WTC11 (cell line): Measurements from ENCODE around the gene OLFM1. TPM values are rescaled to one million over a fixed set of nuclear protein-coding genes. Genes with fewer than 3 reads are reported as not detected.

ENCODE experiments used
- ATAC-seq: fragments of 200-7000 bp; cut with Tn5 transposase; 2 replicates; pipeline ENCODE4 v1.10.0; 2021; ENCODE audit warnings: mild to moderate bottlenecking, moderate library complexity
- CTCF ChIA-PET: fragments of 300-600 bp; sonication (Branson Sonifier 250); formaldehyde crosslinking; loops from one replicate; lab custom pipeline; 2021; ENCODE audit warnings: antibody characterized with exemption; lab: Charles Lee
- POLR2A ChIA-PET: fragments of 350-600 bp; sonication (Branson Sonifier 250); formaldehyde crosslinking; loops from one replicate; lab custom pipeline; 2021; ENCODE audit warnings: antibody characterized with exemption; lab: Charles Lee
- DNase-seq: peaks from one replicate; pipeline ENCODE4 v3.0.0; 2021; ENCODE audit warnings: low spot score
- H3K27ac Mint-ChIP-seq: 2 replicates; pipeline ENCODE4 v1.8.0; 2021; ENCODE audit warnings: mixed read lengths
- H3K27me3 Mint-ChIP-seq: 2 replicates; pipeline ENCODE4 v1.8.0; 2021; ENCODE audit warnings: low read depth, mild to moderate bottlenecking, moderate library complexity, mixed read lengths
- H3K36me3 Mint-ChIP-seq: 2 replicates; pipeline ENCODE4 v1.8.0; 2021; ENCODE audit warnings: mixed read lengths
- H3K4me1 Mint-ChIP-seq: 2 replicates; pipeline ENCODE4 v1.8.0; 2022; ENCODE audit warnings: mixed read lengths
- H3K4me3 Mint-ChIP-seq: 2 replicates; pipeline ENCODE4 v1.8.0; 2021; ENCODE audit warnings: mild to moderate bottlenecking, moderate library complexity, mixed read lengths
- H3K9me3 Mint-ChIP-seq: 2 replicates; pipeline ENCODE4 v1.8.0; 2021; ENCODE audit warnings: mixed read lengths
- ATF1 ChIP-seq: sonication (generic); formaldehyde crosslinking; IDR thresholded peaks from 2 replicates; pipeline ENCODE4 v1.8.1; 2023; ENCODE audit warnings: mild to moderate bottlenecking, moderate library complexity, missing genetic modification reagents
- CREB1 ChIP-seq: sonication (generic); formaldehyde crosslinking; IDR thresholded peaks from 2 replicates; pipeline ENCODE4 v1.8.0; 2023; ENCODE audit warnings: mild to moderate bottlenecking, missing genetic modification reagents
- ESRRA ChIP-seq: sonication (generic); formaldehyde crosslinking; IDR thresholded peaks from 2 replicates; pipeline ENCODE4 v1.8.1; 2022; ENCODE audit warnings: mild to moderate bottlenecking, missing genetic modification reagents, borderline replicate concordance
- FOXK1 ChIP-seq: sonication (generic); formaldehyde crosslinking; IDR thresholded peaks from 2 replicates; pipeline ENCODE4 v1.8.0; 2022; ENCODE audit warnings: mild to moderate bottlenecking, moderate library complexity, missing genetic modification reagents
- FOXP1 ChIP-seq: sonication (generic); formaldehyde crosslinking; IDR thresholded peaks from 2 replicates; pipeline ENCODE4 v1.8.0; 2022; ENCODE audit warnings: missing genetic modification reagents, mild to moderate bottlenecking, moderate library complexity, borderline replicate concordance
- GABPB1 ChIP-seq: sonication (generic); formaldehyde crosslinking; IDR thresholded peaks from 2 replicates; pipeline ENCODE4 v1.8.1; 2023; ENCODE audit warnings: mild to moderate bottlenecking, missing genetic modification reagents
- IRF2 ChIP-seq: sonication (generic); formaldehyde crosslinking; IDR thresholded peaks from 2 replicates; pipeline ENCODE4 v1.8.0; 2022; ENCODE audit warnings: low read depth, missing genetic modification reagents, borderline replicate concordance
- KAT7 ChIP-seq: sonication (generic); formaldehyde crosslinking; IDR thresholded peaks from 2 replicates; pipeline ENCODE4 v1.8.1; 2023; ENCODE audit warnings: missing genetic modification reagents, mild to moderate bottlenecking, borderline replicate concordance
- MAX ChIP-seq: sonication (generic); formaldehyde crosslinking; IDR thresholded peaks from 2 replicates; pipeline ENCODE4 v1.8.0; 2022; ENCODE audit warnings: mild to moderate bottlenecking, missing genetic modification reagents
- MYBL2 ChIP-seq: sonication (generic); formaldehyde crosslinking; IDR thresholded peaks from 2 replicates; pipeline ENCODE4 v1.8.1; 2023; ENCODE audit warnings: mild to moderate bottlenecking, moderate library complexity, missing genetic modification reagents
- NR1H2 ChIP-seq: sonication (generic); formaldehyde crosslinking; IDR thresholded peaks from 2 replicates; pipeline ENCODE4 v1.9.0; 2021; ENCODE audit warnings: mild to moderate bottlenecking, moderate library complexity, missing genetic modification reagents
- NR2C2 ChIP-seq: sonication (generic); formaldehyde crosslinking; IDR thresholded peaks from 2 replicates; pipeline ENCODE4 v1.8.0; 2022; ENCODE audit warnings: mild to moderate bottlenecking, missing genetic modification reagents
- OVOL2 ChIP-seq: fragments of 250-450 bp; sonication (Bioruptor Pico); IDR thresholded peaks from 2 replicates; pipeline ENCODE4 v1.9.0; 2021; ENCODE audit warnings: mild to moderate bottlenecking, borderline replicate concordance
- PRRX2 ChIP-seq: fragments of 250-450 bp; sonication (Bioruptor Pico); IDR thresholded peaks from 2 replicates; pipeline ENCODE4 v1.8.0; 2021; ENCODE audit warnings: mild to moderate bottlenecking
- RELA ChIP-seq: sonication (generic); formaldehyde crosslinking; IDR thresholded peaks from 2 replicates; pipeline ENCODE4 v1.8.1; 2022; ENCODE audit warnings: missing genetic modification reagents, mild to moderate bottlenecking, borderline replicate concordance
- RORB ChIP-seq: fragments of 250-450 bp; sonication (Bioruptor Pico); IDR thresholded peaks from 2 replicates; pipeline ENCODE4 v1.9.0; 2021; ENCODE audit warnings: mild to moderate bottlenecking
- SMAD3 ChIP-seq: sonication (generic); formaldehyde crosslinking; IDR thresholded peaks from 2 replicates; pipeline ENCODE4 v1.8.0; 2022; ENCODE audit warnings: missing genetic modification reagents, mild to moderate bottlenecking, borderline replicate concordance
- SMAD4 ChIP-seq: sonication (generic); formaldehyde crosslinking; IDR thresholded peaks from 2 replicates; pipeline ENCODE4 v1.8.0; 2022; ENCODE audit warnings: mild to moderate bottlenecking, missing genetic modification reagents
- ZNF121 ChIP-seq: sonication (generic); formaldehyde crosslinking; IDR thresholded peaks from 2 replicates; pipeline ENCODE4 v1.8.0; 2023; ENCODE audit warnings: missing genetic modification reagents
- ZNF232 ChIP-seq: sonication (generic); formaldehyde crosslinking; IDR thresholded peaks from 2 replicates; pipeline ENCODE4 v1.8.0; 2022; ENCODE audit warnings: mild to moderate bottlenecking, missing genetic modification reagents
- ZNF416 ChIP-seq: fragments of 250-450 bp; sonication (Bioruptor Pico); IDR thresholded peaks from 2 replicates; pipeline ENCODE4 v1.9.0; 2021; ENCODE audit warnings: mild to moderate bottlenecking, inconsistent platforms
- ZNF512 ChIP-seq: sonication (generic); formaldehyde crosslinking; IDR thresholded peaks from 2 replicates; pipeline ENCODE4 v1.8.1; 2022; ENCODE audit warnings: missing genetic modification reagents, borderline replicate concordance
- total RNA-seq: library from RNA; stranded (reverse); gene quantifications from 3 replicates; pipeline ENCODE4 v1.2.3, GENCODE V29; 2021
- TF ChIP-seq, protein P1 (sequence below): sonication (generic); formaldehyde crosslinking; IDR thresholded peaks from 2 replicates; pipeline ENCODE4 v1.8.1; 2023; ENCODE audit warnings: mild to moderate bottlenecking, missing genetic modification reagents, borderline replicate concordance
- TF ChIP-seq, protein P2 (sequence below): sonication (generic); formaldehyde crosslinking; IDR thresholded peaks from 2 replicates; pipeline ENCODE4 v1.8.0; 2023; ENCODE audit warnings: missing genetic modification reagents, mild to moderate bottlenecking, borderline replicate concordance
- TF ChIP-seq, protein P3 (sequence below): sonication (generic); formaldehyde crosslinking; IDR thresholded peaks from 2 replicates; pipeline ENCODE4 v1.8.0; 2022; ENCODE audit warnings: mild to moderate bottlenecking, missing genetic modification reagents

Gene OLFM1
- total RNA-seq, 1 experiment from 2014 or later: 37.6 TPM

DNA sequence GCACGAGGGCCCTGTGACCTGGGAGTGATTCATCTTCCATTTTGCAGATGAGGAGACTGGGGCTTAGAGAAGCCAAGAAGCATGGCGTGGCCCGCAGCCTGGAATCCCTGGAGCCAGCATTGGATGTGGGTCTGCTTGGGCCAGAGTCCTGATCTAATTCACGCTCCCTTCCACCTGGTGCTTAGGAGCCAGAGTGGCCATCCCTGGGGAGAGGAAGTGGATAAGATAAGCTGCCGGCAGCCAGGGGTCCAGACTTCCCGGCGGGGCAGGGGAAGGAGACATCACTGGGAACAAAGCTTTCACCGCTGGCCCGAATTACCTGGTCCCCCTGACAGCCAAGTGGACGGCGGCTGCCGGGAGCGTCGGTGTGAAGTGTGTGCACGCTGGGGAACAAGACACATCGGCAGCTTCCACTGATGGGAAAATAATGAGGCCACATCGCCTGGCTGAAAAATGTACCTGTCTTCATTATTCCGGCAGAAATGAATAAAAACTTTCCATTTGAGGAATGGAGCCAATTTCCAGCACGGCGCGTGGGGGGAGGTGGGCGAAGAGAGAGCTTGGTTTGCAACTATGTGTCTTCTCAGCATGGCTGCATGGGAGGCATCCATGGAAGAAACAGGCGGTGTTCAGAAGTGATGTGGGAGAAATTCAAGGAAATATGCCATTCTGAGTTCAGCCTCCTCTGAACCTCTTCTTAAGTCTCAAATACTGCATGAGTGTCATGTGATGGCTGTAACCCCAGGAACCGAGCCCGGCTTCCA is 78.5 kb downstream of the OLFM1 start (continued):
- TF ChIP-seq, protein P1, sequence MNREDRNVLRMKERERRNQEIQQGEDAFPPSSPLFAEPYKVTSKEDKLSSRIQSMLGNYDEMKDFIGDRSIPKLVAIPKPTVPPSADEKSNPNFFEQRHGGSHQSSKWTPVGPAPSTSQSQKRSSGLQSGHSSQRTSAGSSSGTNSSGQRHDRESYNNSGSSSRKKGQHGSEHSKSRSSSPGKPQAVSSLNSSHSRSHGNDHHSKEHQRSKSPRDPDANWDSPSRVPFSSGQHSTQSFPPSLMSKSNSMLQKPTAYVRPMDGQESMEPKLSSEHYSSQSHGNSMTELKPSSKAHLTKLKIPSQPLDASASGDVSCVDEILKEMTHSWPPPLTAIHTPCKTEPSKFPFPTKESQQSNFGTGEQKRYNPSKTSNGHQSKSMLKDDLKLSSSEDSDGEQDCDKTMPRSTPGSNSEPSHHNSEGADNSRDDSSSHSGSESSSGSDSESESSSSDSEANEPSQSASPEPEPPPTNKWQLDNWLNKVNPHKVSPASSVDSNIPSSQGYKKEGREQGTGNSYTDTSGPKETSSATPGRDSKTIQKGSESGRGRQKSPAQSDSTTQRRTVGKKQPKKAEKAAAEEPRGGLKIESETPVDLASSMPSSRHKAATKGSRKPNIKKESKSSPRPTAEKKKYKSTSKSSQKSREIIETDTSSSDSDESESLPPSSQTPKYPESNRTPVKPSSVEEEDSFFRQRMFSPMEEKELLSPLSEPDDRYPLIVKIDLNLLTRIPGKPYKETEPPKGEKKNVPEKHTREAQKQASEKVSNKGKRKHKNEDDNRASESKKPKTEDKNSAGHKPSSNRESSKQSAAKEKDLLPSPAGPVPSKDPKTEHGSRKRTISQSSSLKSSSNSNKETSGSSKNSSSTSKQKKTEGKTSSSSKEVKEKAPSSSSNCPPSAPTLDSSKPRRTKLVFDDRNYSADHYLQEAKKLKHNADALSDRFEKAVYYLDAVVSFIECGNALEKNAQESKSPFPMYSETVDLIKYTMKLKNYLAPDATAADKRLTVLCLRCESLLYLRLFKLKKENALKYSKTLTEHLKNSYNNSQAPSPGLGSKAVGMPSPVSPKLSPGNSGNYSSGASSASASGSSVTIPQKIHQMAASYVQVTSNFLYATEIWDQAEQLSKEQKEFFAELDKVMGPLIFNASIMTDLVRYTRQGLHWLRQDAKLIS (CRISPR knock-in tag): no peak

GRCh38 chr9:135166565-135166964 is 79.1 kb downstream of the OLFM1 start:
- Mint-ChIP-seq H3K27me3 (no peaks in the 10 kb centered on the region), H3K9me3 (no peaks in the 10 kb centered on the region), H3K27ac (no peak overlapping the region), H3K36me3 (no peaks in the 10 kb centered on the region), H3K4me3 (no peak overlapping the region), H3K4me1 (0 out of 2 replicates have a peak, but pooled peaks cover 3% of the 10 kb centered on the region)
- TF ChIP-seq SMAD3 (CRISPR knock-in tag) (no peak), ZNF416 (CRISPR knock-in tag) (no peak), IRF2 (CRISPR knock-in tag) (no peak), NR1H2 (CRISPR knock-in tag) (no peak), MYBL2 (no peak), FOXP1 (no peak), GABPB1 (CRISPR knock-in tag) (no peak), ZNF121 (no peak), ZNF232 (no peak), NR2C2 (no peak), CREB1 (CRISPR knock-in tag) (no peak), OVOL2 (CRISPR knock-in tag) (no peak), RELA (CRISPR knock-in tag) (no peak)
- TF ChIP-seq, protein P2, sequence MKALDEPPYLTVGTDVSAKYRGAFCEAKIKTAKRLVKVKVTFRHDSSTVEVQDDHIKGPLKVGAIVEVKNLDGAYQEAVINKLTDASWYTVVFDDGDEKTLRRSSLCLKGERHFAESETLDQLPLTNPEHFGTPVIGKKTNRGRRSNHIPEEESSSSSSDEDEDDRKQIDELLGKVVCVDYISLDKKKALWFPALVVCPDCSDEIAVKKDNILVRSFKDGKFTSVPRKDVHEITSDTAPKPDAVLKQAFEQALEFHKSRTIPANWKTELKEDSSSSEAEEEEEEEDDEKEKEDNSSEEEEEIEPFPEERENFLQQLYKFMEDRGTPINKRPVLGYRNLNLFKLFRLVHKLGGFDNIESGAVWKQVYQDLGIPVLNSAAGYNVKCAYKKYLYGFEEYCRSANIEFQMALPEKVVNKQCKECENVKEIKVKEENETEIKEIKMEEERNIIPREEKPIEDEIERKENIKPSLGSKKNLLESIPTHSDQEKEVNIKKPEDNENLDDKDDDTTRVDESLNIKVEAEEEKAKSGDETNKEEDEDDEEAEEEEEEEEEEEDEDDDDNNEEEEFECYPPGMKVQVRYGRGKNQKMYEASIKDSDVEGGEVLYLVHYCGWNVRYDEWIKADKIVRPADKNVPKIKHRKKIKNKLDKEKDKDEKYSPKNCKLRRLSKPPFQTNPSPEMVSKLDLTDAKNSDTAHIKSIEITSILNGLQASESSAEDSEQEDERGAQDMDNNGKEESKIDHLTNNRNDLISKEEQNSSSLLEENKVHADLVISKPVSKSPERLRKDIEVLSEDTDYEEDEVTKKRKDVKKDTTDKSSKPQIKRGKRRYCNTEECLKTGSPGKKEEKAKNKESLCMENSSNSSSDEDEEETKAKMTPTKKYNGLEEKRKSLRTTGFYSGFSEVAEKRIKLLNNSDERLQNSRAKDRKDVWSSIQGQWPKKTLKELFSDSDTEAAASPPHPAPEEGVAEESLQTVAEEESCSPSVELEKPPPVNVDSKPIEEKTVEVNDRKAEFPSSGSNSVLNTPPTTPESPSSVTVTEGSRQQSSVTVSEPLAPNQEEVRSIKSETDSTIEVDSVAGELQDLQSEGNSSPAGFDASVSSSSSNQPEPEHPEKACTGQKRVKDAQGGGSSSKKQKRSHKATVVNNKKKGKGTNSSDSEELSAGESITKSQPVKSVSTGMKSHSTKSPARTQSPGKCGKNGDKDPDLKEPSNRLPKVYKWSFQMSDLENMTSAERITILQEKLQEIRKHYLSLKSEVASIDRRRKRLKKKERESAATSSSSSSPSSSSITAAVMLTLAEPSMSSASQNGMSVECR (CRISPR knock-in tag): no peak
- ATAC-seq (no peak), DNase-seq (no peak)
- CTCF ChIA-PET: interaction anchor here (0.9 kb wide), 1 partner anchor 10 kb away, joined by 4 read pairs; no protein-coding TSS in a partner anchor
- POLR2A ChIA-PET: no interaction called here

DNA sequence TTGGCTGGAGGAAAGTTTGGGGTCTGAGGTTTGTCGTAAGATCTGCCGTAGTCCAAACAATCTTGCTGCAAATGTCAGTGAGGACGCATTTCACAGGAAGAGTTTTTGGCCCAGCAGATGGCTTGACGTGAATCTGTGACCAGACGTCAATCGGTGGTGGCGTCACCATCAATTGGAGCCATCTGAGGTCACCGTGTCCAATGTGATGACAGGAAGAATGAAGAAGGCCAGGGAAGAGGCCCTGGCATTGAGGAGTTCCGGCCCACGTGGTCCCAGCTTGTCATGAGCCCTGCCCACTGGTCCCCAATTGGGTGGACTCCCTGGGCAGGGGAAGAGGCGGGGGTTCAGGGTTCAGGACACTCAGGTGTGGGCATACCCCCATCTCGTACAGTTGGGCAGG is 79.9 kb downstream of the OLFM1 start:
- ChIA-PET POLR2A (no interaction called here), CTCF (no interaction called here)
- 0 out of 2 replicates have a peak, but pooled peaks cover 3% of the 10 kb centered on the region for H3K4me1 Mint-ChIP-seq
- no peak overlapping the region for H3K27ac Mint-ChIP-seq
- H3K9me3 Mint-ChIP-seq: peaks cover 7% of the 10 kb centered on the region
- DNase-seq (no peak), ATAC-seq (no peak)
- H3K36me3 Mint-ChIP-seq: no peaks in the 10 kb centered on the region
- H3K4me3 Mint-ChIP-seq: no peak overlapping the region
- no peaks in the 10 kb centered on the region for H3K27me3 Mint-ChIP-seq
- TF ChIP-seq ATF1 (no peak), FOXK1 (no peak), RORB (CRISPR knock-in tag) (no peak), CREB1 (CRISPR knock-in tag) (no peak), SMAD4 (CRISPR knock-in tag) (no peak), KAT7 (CRISPR knock-in tag) (no peak), ESRRA (no peak), PRRX2 (no peak), ZNF512 (no peak), MAX (no peak)
- TF ChIP-seq, protein P3, sequence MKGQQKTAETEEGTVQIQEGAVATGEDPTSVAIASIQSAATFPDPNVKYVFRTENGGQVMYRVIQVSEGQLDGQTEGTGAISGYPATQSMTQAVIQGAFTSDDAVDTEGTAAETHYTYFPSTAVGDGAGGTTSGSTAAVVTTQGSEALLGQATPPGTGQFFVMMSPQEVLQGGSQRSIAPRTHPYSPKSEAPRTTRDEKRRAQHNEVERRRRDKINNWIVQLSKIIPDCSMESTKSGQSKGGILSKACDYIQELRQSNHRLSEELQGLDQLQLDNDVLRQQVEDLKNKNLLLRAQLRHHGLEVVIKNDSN: no peak
